Measurements from ENCODE around the gene RNF157. TPM values are rescaled to one million over a fixed set of nuclear protein-coding genes. Genes with fewer than 3 reads are reported as not detected.

RNF157 gene
- total and polyA plus RNA-seq, 9 of the 15 experiments (the other 6 are each of a cell fraction or from before 2014, with no cell fraction given) = 8.1 to 31.7 (median 20.8) TPM

GRCh38 chr17:76268015-76268749 lies 27.9 kb upstream of the RNF157 start (continued):
- TF ChIP-seq CHAMP1 (IDR thresholded peaks at IDR 0.05) (no peak), ZNF561 (CRISPR knock-in tag; conservative IDR thresholded peaks at IDR 0.05) (no peak), CREBBP (IDR thresholded peaks at IDR 0.05; ENCODE audit: low read depth, low read length) (no peak), FOXO4 (CRISPR knock-in tag; IDR thresholded peaks at IDR 0.05) (no peak), NFIC (IDR thresholded peaks at IDR 0.05) (peak; percentile 16; the same call in 1 of the 2 replicates), KHSRP (IDR thresholded peaks at IDR 0.05) (no peak), SAFB2 (IDR thresholded peaks at IDR 0.05; ENCODE audit: borderline replicate concordance, low read depth, low read length, severe bottlenecking) (no peak), ZNF449 (CRISPR knock-in tag; IDR thresholded peaks at IDR 0.05) (no peak), NFRKB (IDR thresholded peaks at IDR 0.05; ENCODE audit: low read depth) (peak; percentile 85; the same call in 1 of the 2 replicates), FUS (optimal IDR thresholded peaks at IDR 0.05; ENCODE audit: low read depth, low read length) (no peak), XRCC4 (IDR thresholded peaks at IDR 0.05; ENCODE audit: extremely low read depth, insufficient read depth, insufficient read length) (no peak), ZNF165 (CRISPR knock-in tag; IDR thresholded peaks at IDR 0.05; ENCODE audit: borderline replicate concordance) (no peak), DIDO1 (tag; IDR thresholded peaks at IDR 0.05; ENCODE audit: low read depth) (no peak), EGR1 (conservative IDR thresholded peaks at IDR 0.05) (peak; percentile 55; the same call in 1 of the 2 replicates), ZSCAN32 (CRISPR knock-in tag; IDR thresholded peaks at IDR 0.05) (no peak), RBM15 (IDR thresholded peaks at IDR 0.05; ENCODE audit: insufficient read depth, low read length) (no peak), KDM1A (IDR thresholded peaks at IDR 0.05) (no peak), PCBP1 (IDR thresholded peaks at IDR 0.05; ENCODE audit: low read depth, low read length, poor library complexity, severe bottlenecking) (no peak), MTA3 (IDR thresholded peaks at IDR 0.05; ENCODE audit: borderline replicate concordance) (0 out of 2 replicates have a peak, but pooled peaks have one; percentile 15), HSF4 (CRISPR knock-in tag; IDR thresholded peaks at IDR 0.05; ENCODE audit: borderline replicate concordance) (no peak), KDM2B (CRISPR knock-in tag; IDR thresholded peaks at IDR 0.05) (no peak), PHB (CRISPR knock-in tag; IDR thresholded peaks at IDR 0.05) (no peak)
